ENCODE results near the gene UBR1. TPM values are rescaled to one million over a fixed set of nuclear protein-coding genes. Genes with fewer than 3 reads are reported as not detected.

UBR1 gene
- total RNA-seq, 1 donor: 35.5 TPM

- H3K4me1 ChIP-seq (ENCODE audit: insufficient read depth, low read length): peaks cover 10% of the 10 kb centered on the region
- H4K20me1 ChIP-seq (ENCODE audit: insufficient read depth, low read length): no peaks in the 10 kb centered on the region
Observed at GRCh38 chr15:43146184-43146583, 40.3 kb upstream of the UBR1 start.

GRCh38 chr15:43144512-43144911 lies 38.7 kb upstream of the UBR1 start:
- H3K27ac ChIP-seq (ENCODE audit: low read depth, low read length): no peak overlapping the region
- H3K4me1 ChIP-seq (ENCODE audit: insufficient read depth, low read length): peaks cover under 1% of the 10 kb centered on the region
- no peak for TF ChIP-seq CTCF (IDR thresholded peaks at IDR 0.05; ENCODE audit: extremely low read depth, low read depth, low read length)
- H3K27me3 ChIP-seq (ENCODE audit: insufficient read depth, low read length): no peaks in the 10 kb centered on the region
- H3K9me3 ChIP-seq (ENCODE audit: low read depth, low read length): no peaks in the 10 kb centered on the region
- H3K4me2 ChIP-seq (ENCODE audit: insufficient read depth, low read length): no peak overlapping the region
- DNase-seq (ENCODE audit: insufficient read length, low spot score, missing footprints): no peak
- no peaks in the 10 kb centered on the region for H4K20me1 ChIP-seq (ENCODE audit: insufficient read depth, low read length)
- H2AFZ ChIP-seq (ENCODE audit: low read length): no peak overlapping the region
- no peaks in the 10 kb centered on the region for H3K79me2 ChIP-seq (ENCODE audit: insufficient read depth, low read length)
- H3K36me3 ChIP-seq (ENCODE audit: insufficient read depth, low read length): peaks cover 13% of the 10 kb centered on the region
- no peak overlapping the region for H3K4me3 ChIP-seq (ENCODE audit: insufficient read depth, low read length)

More at GRCh38 chr15:43146184-43146583, 40.3 kb upstream of the UBR1 start:
- Histone ChIP-seq H3K27ac (ENCODE audit: low read depth, low read length) (no peak overlapping the region), H3K79me2 (ENCODE audit: insufficient read depth, low read length) (no peaks in the 10 kb centered on the region), H3K9me3 (ENCODE audit: low read depth, low read length) (no peaks in the 10 kb centered on the region), H2AFZ (ENCODE audit: low read length) (no peak overlapping the region), H3K4me3 (ENCODE audit: insufficient read depth, low read length) (no peak overlapping the region), H3K4me2 (ENCODE audit: insufficient read depth, low read length) (no peak overlapping the region), H3K27me3 (ENCODE audit: insufficient read depth, low read length) (no peaks in the 10 kb centered on the region), H3K36me3 (ENCODE audit: insufficient read depth, low read length) (no peaks in the 10 kb centered on the region)
- DNase-seq (ENCODE audit: insufficient read length, low spot score, missing footprints): no peak
- no peak for TF ChIP-seq CTCF (IDR thresholded peaks at IDR 0.05; ENCODE audit: extremely low read depth, low read depth, low read length)

- Histone ChIP-seq H2AFZ (ENCODE audit: low read length) (no peak overlapping the region), H3K4me2 (ENCODE audit: insufficient read depth, low read length) (no peak overlapping the region), H3K4me1 (ENCODE audit: insufficient read depth, low read length) (no peaks in the 10 kb centered on the region), H3K27ac (ENCODE audit: low read depth, low read length) (no peak overlapping the region), H3K36me3 (ENCODE audit: insufficient read depth, low read length) (peaks cover 17% of the 10 kb centered on the region), H3K4me3 (ENCODE audit: insufficient read depth, low read length) (no peak overlapping the region), H3K27me3 (ENCODE audit: insufficient read depth, low read length) (no peaks in the 10 kb centered on the region), H3K9me3 (ENCODE audit: low read depth, low read length) (no peaks in the 10 kb centered on the region), H3K79me2 (ENCODE audit: insufficient read depth, low read length) (no peaks in the 10 kb centered on the region), H4K20me1 (ENCODE audit: insufficient read depth, low read length) (no peaks in the 10 kb centered on the region)
- no peak for TF ChIP-seq CTCF (IDR thresholded peaks at IDR 0.05; ENCODE audit: extremely low read depth, low read depth, low read length)
- DNase-seq (ENCODE audit: insufficient read length, low spot score, missing footprints): no peak
Observed at GRCh38 chr15:43143203-43143941, 37.5 kb upstream of the UBR1 start.

GRCh38 chr15:43135351-43135750 lies 29.5 kb upstream of the UBR1 start:
- Histone ChIP-seq H3K27me3 (ENCODE audit: insufficient read depth, low read length) (no peaks in the 10 kb centered on the region), H3K27ac (ENCODE audit: low read depth, low read length) (no peak overlapping the region), H3K36me3 (ENCODE audit: insufficient read depth, low read length) (peaks cover 11% of the 10 kb centered on the region), H3K4me2 (ENCODE audit: insufficient read depth, low read length) (no peak overlapping the region), H3K4me1 (ENCODE audit: insufficient read depth, low read length) (peaks cover 11% of the 10 kb centered on the region), H3K79me2 (ENCODE audit: insufficient read depth, low read length) (peaks cover 19% of the 10 kb centered on the region), H4K20me1 (ENCODE audit: insufficient read depth, low read length) (no peaks in the 10 kb centered on the region), H3K4me3 (ENCODE audit: insufficient read depth, low read length) (no peak overlapping the region), H3K9me3 (ENCODE audit: low read depth, low read length) (no peaks in the 10 kb centered on the region), H2AFZ (ENCODE audit: low read length) (no peak overlapping the region)
- DNase-seq (ENCODE audit: insufficient read length, low spot score, missing footprints): no peak
- no peak for TF ChIP-seq CTCF (IDR thresholded peaks at IDR 0.05; ENCODE audit: extremely low read depth, low read depth, low read length)

Data from osteoblast (primary cell).